ENCODE data around the gene LACRT.

- TF ChIP-seq MXI1 (IDR thresholded peaks at IDR 0.05; ENCODE audit: borderline replicate concordance, low read depth, low read length) (no peak), CTCF (conservative IDR thresholded peaks at IDR 0.05; ENCODE audit: low read depth, low read length) (no peak), POLR2A (IDR thresholded peaks at IDR 0.05; ENCODE audit: low read depth, low read length) (no peak), USF2 (IDR thresholded peaks at IDR 0.05; ENCODE audit: low read depth, low read length) (no peak), MAFK (IDR thresholded peaks at IDR 0.05; ENCODE audit: low read depth, low read length) (no peak), SMC3 (IDR thresholded peaks at IDR 0.05; ENCODE audit: low read depth, low read length) (no peak), CEBPB (IDR thresholded peaks at IDR 0.05; ENCODE audit: low read depth, low read length) (no peak), CHD1 (IDR thresholded peaks at IDR 0.05; ENCODE audit: low read depth, low read length) (no peak), FOS (IDR thresholded peaks at IDR 0.05; ENCODE audit: low read depth, low read length) (no peak), MAZ (IDR thresholded peaks at IDR 0.05; ENCODE audit: borderline replicate concordance, low read depth, low read length) (no peak), RCOR1 (IDR thresholded peaks at IDR 0.05; ENCODE audit: insufficient replicate concordance, low read length) (no peak), BHLHE40 (IDR thresholded peaks at IDR 0.05; ENCODE audit: low read depth, low read length) (no peak), NFE2L2 (IDR thresholded peaks at IDR 0.05; ENCODE audit: low read depth, low read length) (no peak)
- TF ChIP-seq, protein P1, sequence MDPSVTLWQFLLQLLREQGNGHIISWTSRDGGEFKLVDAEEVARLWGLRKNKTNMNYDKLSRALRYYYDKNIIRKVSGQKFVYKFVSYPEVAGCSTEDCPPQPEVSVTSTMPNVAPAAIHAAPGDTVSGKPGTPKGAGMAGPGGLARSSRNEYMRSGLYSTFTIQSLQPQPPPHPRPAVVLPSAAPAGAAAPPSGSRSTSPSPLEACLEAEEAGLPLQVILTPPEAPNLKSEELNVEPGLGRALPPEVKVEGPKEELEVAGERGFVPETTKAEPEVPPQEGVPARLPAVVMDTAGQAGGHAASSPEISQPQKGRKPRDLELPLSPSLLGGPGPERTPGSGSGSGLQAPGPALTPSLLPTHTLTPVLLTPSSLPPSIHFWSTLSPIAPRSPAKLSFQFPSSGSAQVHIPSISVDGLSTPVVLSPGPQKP (IDR thresholded peaks at IDR 0.05; ENCODE audit: borderline replicate concordance, low read depth, low read length), result no peak
These were observed 51.0 kb downstream of the LACRT start for GRCh38 chr12:54583726-54584125.
